Gastrocnemius medialis (tissue), 4 donors: ENCODE measurements around the gene C8A. TPM values are rescaled to one million over a fixed set of nuclear protein-coding genes. Genes with fewer than 3 reads are reported as not detected.

Source experiments
- ATAC-seq, 2 donors: fragments of 150-250 bp; one replicate each; pipeline ENCODE4 v1.9.1; 2016
- DNase-seq, 2 donors: peaks; one replicate each; pipeline ENCODE4 v3.0.0-alpha.2; 2019
- H3K27ac ChIP-seq, 4 donors: fragments of 200-600 bp; sonication (generic); 1 replicate in 1 of 4; 2 replicates in 3 of 4; pipeline ENCODE4 v1.5.1; 2016 to 2018; ENCODE audit warnings: mild to moderate bottlenecking in 2 of 4, moderate library complexity in 1 of 4
- H3K27me3 ChIP-seq, 3 donors: fragments of 200-600 bp; sonication (generic) in 2 of 3; 1 replicate in 1 of 3; 2 replicates in 2 of 3; pipeline versions ENCODE4 v1.5.1 to v1.6.0; 2016 to 2019; ENCODE audit warnings: mild to moderate bottlenecking in 1 of 3, moderate library complexity in 1 of 3
- H3K36me3 ChIP-seq, 2 donors: fragments of 200-600 bp; sonication (generic) in 1 of 2; one replicate each; pipeline ENCODE4 v1.5.1; 2017 to 2018
- H3K4me1 ChIP-seq, 2 donors: fragments of 200-600 bp; sonication (generic) in 1 of 2; one replicate each; pipeline ENCODE4 v1.5.1; 2016 to 2017; ENCODE audit warnings: mild to moderate bottlenecking in 2 of 2
- H3K4me3 ChIP-seq, 4 donors: fragments of 200-600 bp; sonication (generic) in 3 of 4; 1 replicate in 1 of 4; 2 replicates in 3 of 4; pipeline ENCODE4 v1.5.1; 2016 to 2019; ENCODE audit warnings: mild to moderate bottlenecking in 2 of 4
- H3K9me3 ChIP-seq, 3 donors: fragments of 200-600 bp; sonication (generic) in 2 of 3; 1 replicate in 1 of 3; 2 replicates in 2 of 3; pipeline ENCODE4 v1.5.1; 2016 to 2019
- CTCF ChIP-seq, 5 experiments: fragments of 450-650 bp in 3 of 5; fragments of 200-600 bp in 2 of 5; sonication (generic) in 2 of 5; IDR thresholded peaks in 4 of 5; conservative IDR thresholded peaks in 1 of 5; 1 replicate in 4 of 5; 2 replicates in 1 of 5; pipeline ENCODE4 v1.5.1; 2016 to 2019; ENCODE audit warnings: antibody characterized with exemption in 5 of 5, mild to moderate bottlenecking in 3 of 5, moderate library complexity in 3 of 5
- POLR2A ChIP-seq, 2 donors: fragments of 450-650 bp; IDR thresholded peaks; one replicate each; pipeline ENCODE4 v1.6.1; 2017; ENCODE audit warnings: antibody characterized with exemption in 2 of 2, mild to moderate bottlenecking in 2 of 2, moderate library complexity in 2 of 2
- in situ Hi-C, 4 donors: fragments of 200-750 bp; cut with MboI; loops; one replicate each; pipeline versions ENCODE4 v1.15.0 to v1.8.0; 2017; ENCODE audit warnings: low sequenced_read_pairs in 4 of 4
- intact Hi-C: fragments of 100-400 bp; cut with DNase I; formaldehyde crosslinking; loops from one replicate; pipeline ENCODE4 v1.15.1; 2023; ENCODE audit warnings: low total_unique reads
- total RNA-seq, 4 donors: library from RNA; depleted of rRNA; stranded (reverse); fragments of >200 nt; gene quantifications; one replicate each; pipeline versions ENCODE4 v1.1.0 to v1.2.3, GENCODE V29; 2016

C8A gene
- total RNA-seq, 4 donors from 2014 or later = 0.20 to 0.40 TPM; not detected in 2

- intact Hi-C loops (loop anchor here (10.0 kb wide), 2 partner anchors 459 to 1529 kb away; no protein-coding TSS in a partner anchor), in situ Hi-C loops (no loop called here)
- Histone ChIP-seq H3K36me3 (no peaks in the 10 kb centered on the region), H3K27ac (no peak overlapping the region), H3K4me1 (peaks cover 35 to 55% of the 10 kb centered on the region in 2 donors), H3K4me3 (no peak overlapping the region), H3K9me3 (no peaks in the 10 kb centered on the region), H3K27me3 (no peaks in the 10 kb centered on the region)
- TF ChIP-seq CTCF (IDR thresholded peaks at IDR 0.05 in 4 of 5, conservative IDR thresholded peaks at IDR 0.05 in 1 of 5) (no peak), POLR2A (IDR thresholded peaks at IDR 0.05) (no peak)
- no peak for DNase-seq
- ATAC-seq = no peak
Measured at GRCh38 chr1:56814205-56814604, 40.4 kb upstream of the C8A start.

GRCh38 chr1:56816264-56816663 is 38.3 kb upstream of the C8A start:
- peak overlapping the region; percentile 62 to 88 (median 80) for H3K27ac ChIP-seq
- H3K4me3 ChIP-seq = no peak overlapping the region
- no peaks in the 10 kb centered on the region for H3K36me3 ChIP-seq
- peaks cover 40 to 60% of the 10 kb centered on the region in 2 donors for H3K4me1 ChIP-seq
- in situ Hi-C loops = no loop called here
- intact Hi-C loops = loop anchor here (5.0 to 10.0 kb wide), 3 partner anchors 169 to 1531 kb away; partner anchors contain the start of gene PRKAA2
- no peaks in the 10 kb centered on the region for H3K9me3 ChIP-seq
- H3K27me3 ChIP-seq = no peaks in the 10 kb centered on the region
- TF ChIP-seq POLR2A (IDR thresholded peaks at IDR 0.05) = no peak
- TF ChIP-seq CTCF (IDR thresholded peaks at IDR 0.05 in 4 of 5, conservative IDR thresholded peaks at IDR 0.05 in 1 of 5) = no peak
- DNase-seq (no peak), ATAC-seq (no peak)

- H3K27me3 ChIP-seq = no peaks in the 10 kb centered on the region
- no peak for TF ChIP-seq CTCF (IDR thresholded peaks at IDR 0.05 in 4 of 5, conservative IDR thresholded peaks at IDR 0.05 in 1 of 5)
- no peak for TF ChIP-seq POLR2A (IDR thresholded peaks at IDR 0.05)
- in situ Hi-C loops (no loop called here), intact Hi-C loops (loop anchor here (5.0 to 10.0 kb wide), 3 partner anchors 170 to 1532 kb away; partner anchors contain the start of gene PRKAA2)
- peak overlapping the region; percentile 62 to 88 (median 80) for H3K27ac ChIP-seq
- ATAC-seq (peak; percentile 37 to 51), DNase-seq (peak; percentile 45 to 51)
- no peaks in the 10 kb centered on the region for H3K9me3 ChIP-seq
- H3K4me1 ChIP-seq = peaks cover 36 to 54% of the 10 kb centered on the region in 2 donors
- no peaks in the 10 kb centered on the region for H3K36me3 ChIP-seq
- H3K4me3 ChIP-seq = no peak overlapping the region
Measured at GRCh38 chr1:56816909-56817308, 37.7 kb upstream of the C8A start.

GRCh38 chr1:56817716-56818463 is 36.7 kb upstream of the C8A start:
- Histone ChIP-seq H3K27ac (peak overlapping the region; percentile 76 to 88 (median 81)), H3K4me1 (peaks cover 28 to 44% of the 10 kb centered on the region in 2 donors), H3K36me3 (no peaks in the 10 kb centered on the region), H3K4me3 (peak overlapping the region in 2 of 4 donors; percentile 2 to 24), H3K27me3 (no peaks in the 10 kb centered on the region), H3K9me3 (no peaks in the 10 kb centered on the region)
- in situ Hi-C loops (no loop called here), intact Hi-C loops (loop anchor here (5.0 to 10.0 kb wide), 3 partner anchors 171 to 1533 kb away; partner anchors contain the start of gene PRKAA2)
- DNase-seq (peak in 1 of 2 donors; percentile 20), ATAC-seq (peak; percentile 24 to 36)
- no peak for TF ChIP-seq CTCF (IDR thresholded peaks at IDR 0.05 in 4 of 5, conservative IDR thresholded peaks at IDR 0.05 in 1 of 5)
- TF ChIP-seq POLR2A (IDR thresholded peaks at IDR 0.05) = no peak
